Lung (tissue), 12 donors: Measurements from ENCODE around the gene TLE5. TPM values are rescaled to one million over a fixed set of nuclear protein-coding genes. Genes with fewer than 3 reads are reported as not detected.
A peak's percentile ranks its signal among the peaks of the same experiment; 100 is the strongest.

Experiments used
- ATAC-seq: fragments of 200-7000 bp; cut with Tn5 transposase; one replicate; pipeline ENCODE4 v1.9.1; 2020; ENCODE audit warnings: moderate number of reproducible peaks; ENCODE audit not compliant: insufficient read depth, low FRiP score
- DNase-seq, 3 donors: peaks; one replicate each; pipeline ENCODE4 v3.0.0-alpha.2; 2013 to 2017
- H3K27ac ChIP-seq, 2 donors: one replicate each; pipeline ENCODE4 v1.5.1; 2013; ENCODE audit warnings: mild to moderate bottlenecking in 2 of 2, moderate library complexity in 2 of 2, control low read depth in 1 of 2, inconsistent platforms in 1 of 2, low read depth in 1 of 2, low read length in 1 of 2
- H3K27me3 ChIP-seq, 3 donors: one replicate each; pipeline ENCODE4 v1.5.1; 2013; ENCODE audit warnings: low read length in 2 of 3; ENCODE audit not compliant: control insufficient read depth in 3 of 3, insufficient read depth in 3 of 3
- H3K36me3 ChIP-seq, 4 donors: one replicate each; pipeline ENCODE4 v1.5.1; 2013; ENCODE audit warnings: low read length in 4 of 4, mild to moderate bottlenecking in 1 of 4, moderate library complexity in 1 of 4; ENCODE audit not compliant: control insufficient read depth in 4 of 4, insufficient read depth in 4 of 4
- H3K4me1 ChIP-seq, 5 donors: one replicate each; pipeline ENCODE4 v1.5.1; 2013; ENCODE audit warnings: low read length in 5 of 5, mild to moderate bottlenecking in 2 of 5, moderate library complexity in 1 of 5; ENCODE audit not compliant: control insufficient read depth in 5 of 5, insufficient read depth in 5 of 5
- H3K4me3 ChIP-seq: one replicate; pipeline ENCODE4 v1.5.1; 2013; ENCODE audit warnings: mild to moderate bottlenecking, control low read depth, moderate library complexity
- H3K9ac ChIP-seq, 2 donors: one replicate each; pipeline ENCODE4 v1.5.1; 2013; ENCODE audit warnings: low read length in 2 of 2, control low read depth in 1 of 2; ENCODE audit not compliant: insufficient read depth in 1 of 2
- H3K9me3 ChIP-seq, 4 donors: one replicate each; pipeline ENCODE4 v1.5.1; 2013; ENCODE audit warnings: low read length in 3 of 4, mild to moderate bottlenecking in 1 of 4, moderate library complexity in 1 of 4; ENCODE audit not compliant: control insufficient read depth in 4 of 4, insufficient read depth in 3 of 4
- CTCF ChIP-seq: IDR thresholded peaks from 2 replicates; pipeline ENCODE4 v1.5.1; 2012; ENCODE audit warnings: mild to moderate bottlenecking; ENCODE audit errors: control extremely low read depth, extremely low read depth
- WGBS, 2 donors: extraction: QIAGEN DNeasy Blood & Tissue Kit; methylation state at CpG; one replicate each; pipeline ENCODE4 v1.1.7; 2013; 5-methylcytosine and 5-hydroxymethylcytosine counted together
- polyA plus RNA-seq, 2 donors: library from polyadenylated mRNA; stranded (reverse); fragments of 200-250 nt; gene quantifications; one replicate each; pipeline ENCODE4 v1.2.1, GENCODE V29; 2013
- total RNA-seq, 2 donors: library from RNA; depleted of rRNA in 1 of 2; stranded (reverse); fragments of >200 nt in 1 of 2; gene quantifications; one replicate each; pipeline ENCODE4 v1.2.1, GENCODE V29; 2014 to 2021
- donor health status: control.
- donor health status: control.
- donor health status: Bipolar disorder and iron deficiency.
- donor health status: healthy.
- donor health status: DM: yes; HTN: yes; CAD: no.

Gene TLE5
- total and polyA plus RNA-seq, 4 donors, result 179 to 797 (median 410) TPM

DNA sequence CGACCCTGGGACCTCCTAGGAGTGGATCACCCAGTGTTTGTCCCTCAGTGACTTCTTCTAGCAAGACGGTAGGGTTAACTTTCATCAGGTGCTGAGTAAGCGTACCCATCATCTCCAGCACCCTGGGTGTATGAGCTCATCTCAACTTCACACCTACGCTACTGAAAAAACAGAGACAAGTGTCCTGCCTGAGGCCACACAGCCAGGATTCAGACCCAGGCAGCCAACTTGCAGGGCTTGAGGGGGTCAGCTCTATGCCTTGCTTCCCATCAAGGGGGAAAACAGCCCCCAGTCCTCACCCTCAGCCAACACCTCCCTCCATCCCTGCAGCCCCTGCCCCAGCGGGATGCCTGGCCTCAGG, 37.8 kb downstream of the TLE5 start:
- H3K9ac ChIP-seq, result peak overlapping the region in 1 of 2 donors; percentile 49
- H3K36me3 ChIP-seq, result peaks cover 0 to 20% (median 8%) of the 10 kb centered on the region in 4 donors
- H3K4me3 ChIP-seq, result no peak overlapping the region
- no peak for DNase-seq
- ATAC-seq, result no peak
- no peak overlapping the region for H3K27ac ChIP-seq
- 46 to 63% methylated on average over 5 of the region's 5 CpGs for WGBS, 2 donors
- peaks cover 0 to under 1% (median 0%) of the 10 kb centered on the region in 4 donors for H3K9me3 ChIP-seq
- H3K27me3 ChIP-seq, result no peaks in the 10 kb centered on the region
- no peak for TF ChIP-seq CTCF
- peaks cover 0 to 22% (median 3%) of the 10 kb centered on the region in 5 donors for H3K4me1 ChIP-seq

GRCh38 chr19:3020321-3020960, 41.9 kb downstream of the TLE5 start:
- no peak for TF ChIP-seq CTCF
- peaks cover 0 to 13% (median 8%) of the 10 kb centered on the region in 4 donors for H3K36me3 ChIP-seq
- H3K4me1 ChIP-seq, result peaks cover 0 to 9% (median 0%) of the 10 kb centered on the region in 5 donors
- DNase-seq (no peak), ATAC-seq (no peak)
- WGBS, 2 donors, result 90 to 92% methylated on average over 18 of the region's 18 CpGs
- H3K9me3 ChIP-seq, result no peaks in the 10 kb centered on the region
- no peak overlapping the region for H3K4me3 ChIP-seq
- no peak overlapping the region for H3K9ac ChIP-seq
- no peak overlapping the region for H3K27ac ChIP-seq
- H3K27me3 ChIP-seq, result no peaks in the 10 kb centered on the region

DNA sequence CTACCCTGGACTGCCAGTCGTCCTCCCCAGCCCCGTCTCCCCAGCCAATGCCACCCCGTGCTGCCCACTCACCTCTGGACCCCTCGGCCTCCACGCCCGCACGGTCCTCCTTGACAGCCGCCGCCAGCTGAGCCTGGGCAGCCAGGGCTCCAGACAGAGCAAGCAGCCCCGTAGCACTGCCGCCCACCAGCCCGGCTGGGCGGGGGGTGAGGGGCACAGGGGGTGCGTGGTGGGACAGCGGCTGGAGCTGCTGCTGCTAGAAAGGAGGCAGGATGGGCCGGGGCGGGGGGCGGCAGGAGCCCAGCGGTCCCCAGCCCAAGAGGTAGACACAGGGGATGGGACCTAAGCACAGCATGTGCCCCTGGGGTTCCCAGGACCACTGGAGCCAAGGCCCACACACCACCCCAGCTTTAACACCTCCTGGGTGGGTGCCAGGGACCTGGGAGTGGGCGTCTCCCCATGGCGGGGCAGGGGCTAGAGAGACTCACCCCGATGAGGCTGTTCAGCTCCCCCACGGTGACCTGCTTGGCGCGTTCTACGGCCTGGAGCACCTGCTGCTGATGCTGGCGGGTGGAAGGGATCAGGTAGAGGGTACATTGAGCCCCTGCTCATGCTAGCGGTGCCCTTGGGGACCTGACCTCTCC, 43.0 kb downstream of the TLE5 start:
- no peaks in the 10 kb centered on the region for H3K27me3 ChIP-seq
- H3K36me3 ChIP-seq, result peaks cover 4 to 12% (median 11%) of the 10 kb centered on the region in 4 donors
- no peaks in the 10 kb centered on the region for H3K9me3 ChIP-seq
- 97 to 98% methylated on average over 26 to 28 of the region's 28 CpGs for WGBS, 2 donors
- H3K4me1 ChIP-seq, result no peaks in the 10 kb centered on the region
- DNase-seq, result no peak
- no peak for TF ChIP-seq CTCF
- H3K4me3 ChIP-seq, result no peak overlapping the region
- no peak overlapping the region for H3K27ac ChIP-seq
- H3K9ac ChIP-seq, result no peak overlapping the region
- ATAC-seq, result no peak
